Progenitor cell of endocrine pancreas (in vitro differentiated cells): Measurements from ENCODE around the gene TMEM116. TPM values are rescaled to one million over a fixed set of nuclear protein-coding genes. Genes with fewer than 3 reads are reported as not detected.

Experiments used
- DNase-seq: peaks from one replicate; pipeline ENCODE4 v3.0.0; 2021; ENCODE audit warnings: low spot score; ENCODE audit not compliant: unreplicated experiment
- H3K27ac Mint-ChIP-seq: 2 replicates; pipeline ENCODE4 v1.8.0; 2021; ENCODE audit warnings: mild to moderate bottlenecking, moderate library complexity, mixed read lengths
- H3K27me3 Mint-ChIP-seq: 2 replicates; pipeline ENCODE4 v1.8.0; 2021; ENCODE audit warnings: mixed read lengths
- H3K36me3 Mint-ChIP-seq: 2 replicates; pipeline ENCODE4 v1.8.0; 2022; ENCODE audit warnings: mixed read lengths; ENCODE audit not compliant: insufficient read depth
- H3K4me1 Mint-ChIP-seq: 2 replicates; pipeline ENCODE4 v1.8.0; 2021; ENCODE audit warnings: low read depth, mixed read lengths
- H3K4me3 Mint-ChIP-seq: 2 replicates; pipeline ENCODE4 v1.8.0; 2021; ENCODE audit warnings: low read depth, mild to moderate bottlenecking, moderate library complexity, mixed read lengths
- H3K9me3 Mint-ChIP-seq: 2 replicates; pipeline ENCODE4 v1.8.0; 2021; ENCODE audit warnings: low read depth, mixed read lengths
- total RNA-seq: library from RNA; stranded (reverse); gene quantifications from 2 replicates; pipeline ENCODE4 v1.2.1, GENCODE V29; 2021
- TF ChIP-seq, protein P1 (sequence below): fragments of 200-600 bp; sonication (generic); IDR thresholded peaks from one replicate; pipeline ENCODE4 v1.5.0; 2021; ENCODE audit warnings: antibody characterized with exemption, mild to moderate bottlenecking; ENCODE audit not compliant: unreplicated experiment

TMEM116 gene
- total RNA-seq, 1 donor from 2014 or later, result 13.1 TPM

DNA sequence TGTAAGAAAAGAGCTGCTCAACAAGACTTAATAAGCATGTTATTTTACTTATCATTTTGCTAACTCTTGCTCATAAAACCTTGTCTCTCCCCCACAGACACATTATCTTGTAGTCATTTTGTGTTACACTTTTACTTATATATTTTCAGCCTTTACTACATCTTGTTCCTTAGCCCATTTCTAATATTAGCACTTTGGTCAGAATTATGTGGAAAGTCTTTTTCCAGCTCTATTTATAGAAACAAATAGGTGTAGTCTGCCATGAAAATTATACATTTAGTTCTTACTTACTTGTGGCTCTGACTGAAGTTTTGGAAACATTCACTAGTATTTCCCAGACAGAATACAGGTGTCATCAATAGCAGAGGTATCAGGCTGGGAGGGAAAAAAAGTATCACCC lies 76.1 kb downstream of the TMEM116 start:
- no peaks in the 10 kb centered on the region for H3K27me3 Mint-ChIP-seq
- no peaks in the 10 kb centered on the region for H3K4me1 Mint-ChIP-seq
- H3K9me3 Mint-ChIP-seq, result no peaks in the 10 kb centered on the region
- no peaks in the 10 kb centered on the region for H3K36me3 Mint-ChIP-seq
- no peak for DNase-seq
- H3K4me3 Mint-ChIP-seq, result no peak overlapping the region
- H3K27ac Mint-ChIP-seq, result no peak overlapping the region
- TF ChIP-seq, protein P1, sequence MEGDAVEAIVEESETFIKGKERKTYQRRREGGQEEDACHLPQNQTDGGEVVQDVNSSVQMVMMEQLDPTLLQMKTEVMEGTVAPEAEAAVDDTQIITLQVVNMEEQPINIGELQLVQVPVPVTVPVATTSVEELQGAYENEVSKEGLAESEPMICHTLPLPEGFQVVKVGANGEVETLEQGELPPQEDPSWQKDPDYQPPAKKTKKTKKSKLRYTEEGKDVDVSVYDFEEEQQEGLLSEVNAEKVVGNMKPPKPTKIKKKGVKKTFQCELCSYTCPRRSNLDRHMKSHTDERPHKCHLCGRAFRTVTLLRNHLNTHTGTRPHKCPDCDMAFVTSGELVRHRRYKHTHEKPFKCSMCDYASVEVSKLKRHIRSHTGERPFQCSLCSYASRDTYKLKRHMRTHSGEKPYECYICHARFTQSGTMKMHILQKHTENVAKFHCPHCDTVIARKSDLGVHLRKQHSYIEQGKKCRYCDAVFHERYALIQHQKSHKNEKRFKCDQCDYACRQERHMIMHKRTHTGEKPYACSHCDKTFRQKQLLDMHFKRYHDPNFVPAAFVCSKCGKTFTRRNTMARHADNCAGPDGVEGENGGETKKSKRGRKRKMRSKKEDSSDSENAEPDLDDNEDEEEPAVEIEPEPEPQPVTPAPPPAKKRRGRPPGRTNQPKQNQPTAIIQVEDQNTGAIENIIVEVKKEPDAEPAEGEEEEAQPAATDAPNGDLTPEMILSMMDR, result no peak

DNA sequence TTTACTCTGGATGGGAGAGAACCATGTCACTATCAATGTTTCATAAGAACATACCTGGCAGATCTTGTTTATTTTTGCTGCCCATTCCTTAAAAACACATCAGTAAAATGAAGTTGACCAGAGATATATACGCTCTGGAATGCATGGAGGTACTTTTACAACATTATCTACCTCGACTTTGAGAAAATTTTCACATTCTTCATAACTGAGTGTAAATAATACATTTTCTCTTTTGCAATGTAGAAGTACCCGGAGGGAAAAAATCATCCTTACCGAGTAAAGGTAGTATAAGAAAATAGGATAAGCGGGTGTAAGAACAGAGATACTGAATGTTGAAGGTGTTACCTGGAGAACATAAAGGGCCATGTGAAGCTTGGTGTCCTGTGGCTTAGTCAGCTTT lies 80.7 kb downstream of the TMEM116 start:
- DNase-seq, result no peak
- Mint-ChIP-seq H3K27ac (no peak overlapping the region), H3K4me3 (no peak overlapping the region), H3K27me3 (no peaks in the 10 kb centered on the region), H3K4me1 (no peaks in the 10 kb centered on the region), H3K36me3 (no peaks in the 10 kb centered on the region), H3K9me3 (no peaks in the 10 kb centered on the region)
- TF ChIP-seq, protein P1, result no peak

DNA sequence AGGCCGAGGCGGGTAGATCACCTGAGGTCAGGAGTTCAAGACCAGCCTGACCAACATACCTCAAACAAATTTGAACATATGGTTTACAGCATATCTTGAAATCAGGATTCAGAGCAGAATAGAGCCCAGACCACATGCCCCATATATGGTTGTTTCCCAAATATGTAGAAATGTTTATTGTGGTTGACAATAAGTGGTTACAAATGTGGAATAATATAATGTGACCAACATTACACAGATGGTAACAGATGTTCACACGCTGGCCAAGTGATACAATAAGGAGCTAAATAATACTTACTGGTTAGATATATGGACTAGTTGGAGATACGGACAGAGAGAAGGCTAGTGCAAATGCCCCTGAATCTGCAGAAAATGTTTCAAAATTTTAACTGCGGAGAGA lies 85.6 kb downstream of the TMEM116 start:
- Mint-ChIP-seq H3K4me3 (no peak overlapping the region), H3K27ac (no peak overlapping the region), H3K27me3 (no peaks in the 10 kb centered on the region), H3K36me3 (no peaks in the 10 kb centered on the region), H3K4me1 (no peaks in the 10 kb centered on the region), H3K9me3 (no peaks in the 10 kb centered on the region)
- TF ChIP-seq, protein P1, result no peak
- no peak for DNase-seq

DNA sequence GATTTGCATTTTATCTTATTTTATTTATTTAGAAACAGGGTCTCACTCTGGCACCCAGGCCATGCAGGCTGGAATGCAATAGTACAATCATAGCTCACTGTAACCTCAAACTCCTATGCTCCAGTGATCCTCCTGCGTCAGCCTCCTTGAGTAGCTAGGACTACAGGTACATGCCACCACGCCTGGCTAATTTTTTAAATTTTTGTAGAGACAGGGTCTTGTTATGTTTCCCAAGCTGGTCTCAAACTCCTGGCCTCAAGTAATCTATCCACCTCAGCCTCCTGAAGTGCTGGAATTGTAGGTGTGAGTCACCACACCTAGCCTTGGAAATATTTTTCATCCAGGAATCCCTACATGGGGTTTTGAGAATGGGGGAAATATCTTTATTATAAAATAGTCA lies 86.3 kb downstream of the TMEM116 start:
- no peaks in the 10 kb centered on the region for H3K9me3 Mint-ChIP-seq
- no peak for DNase-seq
- no peak overlapping the region for H3K4me3 Mint-ChIP-seq
- no peak overlapping the region for H3K27ac Mint-ChIP-seq
- TF ChIP-seq, protein P1, result no peak
- no peaks in the 10 kb centered on the region for H3K27me3 Mint-ChIP-seq
- H3K4me1 Mint-ChIP-seq, result no peaks in the 10 kb centered on the region
- H3K36me3 Mint-ChIP-seq, result no peaks in the 10 kb centered on the region

GRCh38 chr12:111925171-111925570 lies 87.8 kb downstream of the TMEM116 start:
- Mint-ChIP-seq H3K27me3 (no peaks in the 10 kb centered on the region), H3K36me3 (no peaks in the 10 kb centered on the region), H3K27ac (no peak overlapping the region), H3K4me3 (no peak overlapping the region), H3K9me3 (no peaks in the 10 kb centered on the region), H3K4me1 (no peaks in the 10 kb centered on the region)
- TF ChIP-seq, protein P1, result no peak
- no peak for DNase-seq

DNA sequence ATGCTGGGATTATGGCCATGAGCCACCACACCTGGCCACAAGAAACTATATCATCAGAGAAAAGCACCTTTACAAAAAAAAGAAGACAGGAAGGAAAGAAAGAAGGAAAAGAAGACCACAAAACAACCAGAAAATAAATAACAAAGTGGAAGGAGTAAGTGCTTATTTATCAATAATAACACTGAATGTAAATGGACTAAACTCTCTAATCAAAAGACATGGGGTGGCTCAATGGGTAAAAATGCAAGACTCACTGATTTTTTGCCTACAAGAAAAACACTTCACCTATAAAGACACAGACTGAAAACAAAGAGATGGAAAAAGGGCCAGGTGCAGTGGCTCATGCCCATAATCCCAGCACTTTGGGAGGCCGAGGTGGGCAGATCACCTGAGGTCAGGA lies 105.2 kb downstream of the TMEM116 start:
- Mint-ChIP-seq H3K4me1 (no peaks in the 10 kb centered on the region), H3K4me3 (no peak overlapping the region), H3K27me3 (no peaks in the 10 kb centered on the region), H3K36me3 (peaks cover 21% of the 10 kb centered on the region), H3K27ac (no peak overlapping the region), H3K9me3 (peaks cover 32% of the 10 kb centered on the region)
- TF ChIP-seq, protein P1, result no peak
- DNase-seq, result no peak
